ENCODE results near the gene ACD. TPM values are rescaled to one million over a fixed set of nuclear protein-coding genes. Genes with fewer than 3 reads are reported as not detected.

The ACD gene
- total and polyA plus RNA-seq, 2 donors from 2014 or later, result 15.2 to 20.0 TPM

DNA sequence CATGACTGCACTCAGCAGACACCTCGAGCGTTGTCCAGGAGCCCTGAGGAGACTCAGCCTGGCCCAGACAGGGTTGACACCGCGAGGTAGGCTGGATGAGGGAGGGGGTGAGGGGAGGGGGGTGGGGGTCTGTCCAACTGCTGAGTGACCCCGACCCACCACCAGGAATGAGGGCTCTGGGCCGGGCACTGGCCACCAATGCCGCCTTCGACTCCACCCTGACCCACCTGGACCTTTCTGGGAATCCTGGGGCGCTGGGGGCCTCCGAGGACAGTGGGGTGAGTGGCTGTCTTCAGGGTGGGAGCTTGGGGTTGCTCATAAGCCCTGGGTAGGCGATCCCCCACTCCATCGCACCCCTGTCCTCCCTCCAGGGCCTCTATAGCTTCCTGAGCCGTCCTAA is 12.4 kb downstream of the ACD start:
- intact Hi-C loops (cut with DNase I), result no loop called here
- DNase-seq (no peak), FAIRE-seq (no peak)
- H3K9me3 ChIP-seq (ENCODE audit: control insufficient read depth in 2 of 3, insufficient read depth in 1 of 3, low read length in 3 of 3), result no peaks in the 10 kb centered on the region
- no peak overlapping the region for H3K9ac ChIP-seq (ENCODE audit: low read length in 3 of 3)
- H3K4me3 ChIP-seq (ENCODE audit: low read length in 3 of 3), result no peak overlapping the region
- H3K27ac ChIP-seq (ENCODE audit: low read depth in 2 of 2, low read length in 2 of 2), result no peak overlapping the region
- H3K36me3 ChIP-seq (ENCODE audit: control insufficient read depth in 2 of 3, insufficient read depth in 3 of 3, low read length in 3 of 3), result no peaks in the 10 kb centered on the region
- peaks cover 0 to 4% (median 3%) of the 10 kb centered on the region in 3 donors for H3K4me1 ChIP-seq (ENCODE audit: control insufficient read depth in 2 of 3, insufficient read depth in 2 of 3, low read depth in 1 of 3, low read length in 3 of 3)
- TF ChIP-seq, protein P1, sequence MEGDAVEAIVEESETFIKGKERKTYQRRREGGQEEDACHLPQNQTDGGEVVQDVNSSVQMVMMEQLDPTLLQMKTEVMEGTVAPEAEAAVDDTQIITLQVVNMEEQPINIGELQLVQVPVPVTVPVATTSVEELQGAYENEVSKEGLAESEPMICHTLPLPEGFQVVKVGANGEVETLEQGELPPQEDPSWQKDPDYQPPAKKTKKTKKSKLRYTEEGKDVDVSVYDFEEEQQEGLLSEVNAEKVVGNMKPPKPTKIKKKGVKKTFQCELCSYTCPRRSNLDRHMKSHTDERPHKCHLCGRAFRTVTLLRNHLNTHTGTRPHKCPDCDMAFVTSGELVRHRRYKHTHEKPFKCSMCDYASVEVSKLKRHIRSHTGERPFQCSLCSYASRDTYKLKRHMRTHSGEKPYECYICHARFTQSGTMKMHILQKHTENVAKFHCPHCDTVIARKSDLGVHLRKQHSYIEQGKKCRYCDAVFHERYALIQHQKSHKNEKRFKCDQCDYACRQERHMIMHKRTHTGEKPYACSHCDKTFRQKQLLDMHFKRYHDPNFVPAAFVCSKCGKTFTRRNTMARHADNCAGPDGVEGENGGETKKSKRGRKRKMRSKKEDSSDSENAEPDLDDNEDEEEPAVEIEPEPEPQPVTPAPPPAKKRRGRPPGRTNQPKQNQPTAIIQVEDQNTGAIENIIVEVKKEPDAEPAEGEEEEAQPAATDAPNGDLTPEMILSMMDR (IDR thresholded peaks at IDR 0.05; ENCODE audit: borderline replicate concordance, extremely low read depth, insufficient read depth), result no peak
- H3K27me3 ChIP-seq (ENCODE audit: control insufficient read depth, insufficient read depth, low read length), result peaks cover 22% of the 10 kb centered on the region

DNA sequence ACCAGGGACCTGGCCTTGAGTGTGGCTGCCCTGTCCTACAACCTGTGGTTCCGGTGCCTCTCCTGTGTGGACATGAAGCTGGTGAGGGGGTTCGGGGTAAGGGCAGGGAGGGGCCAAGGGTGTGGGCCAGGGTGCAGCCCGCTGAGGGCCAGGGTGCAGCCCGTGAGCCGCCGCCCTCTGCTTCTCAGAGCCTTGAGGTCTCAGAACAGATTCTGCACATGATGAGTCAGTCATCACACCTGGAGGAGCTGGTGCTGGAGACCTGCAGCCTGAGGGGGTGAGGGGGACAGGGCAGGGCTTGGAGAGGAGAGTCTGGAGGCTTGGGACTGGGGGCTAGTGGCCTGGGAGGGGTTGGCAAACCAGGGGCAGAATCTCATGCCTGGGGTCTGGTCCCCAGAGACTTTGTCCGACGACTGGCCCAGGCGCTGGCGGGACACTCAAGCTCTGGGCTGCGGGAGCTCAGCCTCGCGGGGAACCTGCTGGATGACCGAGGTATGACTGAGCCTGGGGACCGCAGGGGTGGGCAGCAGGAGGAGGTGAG is 12.9 kb downstream of the ACD start:
- peaks cover 0 to 4% (median 3%) of the 10 kb centered on the region in 3 donors for H3K4me1 ChIP-seq (ENCODE audit: control insufficient read depth in 2 of 3, insufficient read depth in 2 of 3, low read depth in 1 of 3, low read length in 3 of 3)
- H3K27ac ChIP-seq (ENCODE audit: low read depth in 2 of 2, low read length in 2 of 2), result no peak overlapping the region
- no peaks in the 10 kb centered on the region for H3K9me3 ChIP-seq (ENCODE audit: control insufficient read depth in 2 of 3, insufficient read depth in 1 of 3, low read length in 3 of 3)
- intact Hi-C loops (cut with DNase I), result no loop called here
- H3K27me3 ChIP-seq (ENCODE audit: control insufficient read depth, insufficient read depth, low read length), result peaks cover 19% of the 10 kb centered on the region
- no peak overlapping the region for H3K9ac ChIP-seq (ENCODE audit: low read length in 3 of 3)
- no peak overlapping the region for H3K4me3 ChIP-seq (ENCODE audit: low read length in 3 of 3)
- no peak for FAIRE-seq
- TF ChIP-seq, protein P1 (IDR thresholded peaks at IDR 0.05; ENCODE audit: borderline replicate concordance, extremely low read depth, insufficient read depth), result no peak
- H3K36me3 ChIP-seq (ENCODE audit: control insufficient read depth in 2 of 3, insufficient read depth in 3 of 3, low read length in 3 of 3), result no peaks in the 10 kb centered on the region
- DNase-seq, result peak in 1 of 5 donors; percentile 74

DNA sequence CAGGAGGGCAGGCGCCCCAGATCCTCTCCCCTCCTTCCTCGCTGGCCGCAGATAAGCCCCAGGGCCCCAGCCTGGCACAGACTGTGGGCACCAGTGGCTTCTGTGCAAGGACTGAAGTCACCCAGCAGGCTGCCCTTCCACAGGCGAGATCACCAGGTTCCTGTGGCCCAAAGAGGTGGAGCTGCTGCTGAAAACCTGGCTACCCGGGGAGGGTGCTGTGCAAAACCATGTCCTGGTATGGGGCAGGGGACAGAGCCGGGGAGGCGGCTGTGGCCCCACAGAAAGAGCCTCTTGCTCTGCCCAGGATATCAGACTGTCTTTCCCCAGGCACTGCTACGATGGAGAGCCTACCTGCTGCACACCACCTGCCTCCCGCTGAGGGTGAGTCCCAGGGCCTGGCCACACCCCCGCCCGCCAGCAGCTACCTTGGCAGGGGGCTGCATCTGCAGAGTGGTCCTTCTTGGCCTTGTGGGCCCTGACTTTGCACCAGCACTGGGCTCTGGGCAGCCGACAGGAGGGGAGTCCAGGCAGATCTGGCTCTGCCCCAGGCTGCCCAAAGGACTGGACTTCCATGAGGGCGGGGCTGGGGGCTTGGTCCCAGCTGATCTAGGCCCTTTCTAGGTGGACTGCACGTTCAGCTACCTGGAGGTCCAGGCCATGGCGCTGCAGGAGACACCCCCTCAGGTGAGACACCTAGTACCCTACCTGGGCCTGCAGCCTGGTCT is 14.5 kb downstream of the ACD start:
- Histone ChIP-seq H3K9me3 (ENCODE audit: control insufficient read depth in 2 of 3, insufficient read depth in 1 of 3, low read length in 3 of 3) (no peaks in the 10 kb centered on the region), H3K36me3 (ENCODE audit: control insufficient read depth in 2 of 3, insufficient read depth in 3 of 3, low read length in 3 of 3) (no peaks in the 10 kb centered on the region), H3K27me3 (ENCODE audit: control insufficient read depth, insufficient read depth, low read length) (peaks cover 16% of the 10 kb centered on the region), H3K27ac (ENCODE audit: low read depth in 2 of 2, low read length in 2 of 2) (no peak overlapping the region), H3K9ac (ENCODE audit: low read length in 3 of 3) (no peak overlapping the region), H3K4me3 (ENCODE audit: low read length in 3 of 3) (no peak overlapping the region), H3K4me1 (ENCODE audit: control insufficient read depth in 2 of 3, insufficient read depth in 2 of 3, low read depth in 1 of 3, low read length in 3 of 3) (peaks cover 0 to 4% (median 3%) of the 10 kb centered on the region in 3 donors)
- intact Hi-C loops (cut with DNase I), result no loop called here
- TF ChIP-seq, protein P1 (IDR thresholded peaks at IDR 0.05; ENCODE audit: borderline replicate concordance, extremely low read depth, insufficient read depth), result no peak
- no peak for FAIRE-seq
- DNase-seq, result no peak

Measured in kidney (tissue), 14 donors.